WI38 (cell line): ENCODE results near the gene CKMT2.
"Not testable (repeated sequence)": the region's sequence is repeated elsewhere in the genome, so short reads cannot be mapped to it uniquely, and the experiment has no call there.

Experiments used
- H3K4me3 ChIP-seq: 2 replicates; pipeline ENCODE4 v1.5.1; 2011; ENCODE audit warnings: low read depth, mild to moderate bottlenecking, control low read depth, low read length
- TF ChIP-seq, protein P1 (sequence below): IDR thresholded peaks from 2 replicates; pipeline ENCODE4 v1.5.1; 2012; ENCODE audit warnings: low read depth, mild to moderate bottlenecking, control low read depth, low read length

The CKMT2 gene

DNA sequence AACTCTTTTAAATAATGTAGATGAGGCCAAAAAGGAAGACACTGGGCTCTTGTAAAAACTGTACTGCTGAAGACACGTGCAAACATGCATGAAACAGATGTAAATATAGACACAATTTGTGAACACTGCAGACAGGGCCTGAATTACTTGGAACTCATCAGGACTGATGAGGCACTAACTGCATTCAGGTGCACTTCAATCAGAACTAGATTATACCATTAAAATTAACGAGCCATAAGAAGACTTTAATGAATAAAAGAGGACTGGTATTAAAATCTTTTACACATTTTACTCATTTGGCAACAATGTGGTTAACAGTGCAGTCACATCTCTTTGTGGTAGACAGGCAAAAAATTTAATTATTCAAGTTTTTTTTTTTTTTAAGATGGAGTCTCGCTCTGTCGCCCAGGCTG is 54.9 kb downstream of the CKMT2 start:
- H3K4me3 ChIP-seq: no peak overlapping the region
- TF ChIP-seq, protein P1, sequence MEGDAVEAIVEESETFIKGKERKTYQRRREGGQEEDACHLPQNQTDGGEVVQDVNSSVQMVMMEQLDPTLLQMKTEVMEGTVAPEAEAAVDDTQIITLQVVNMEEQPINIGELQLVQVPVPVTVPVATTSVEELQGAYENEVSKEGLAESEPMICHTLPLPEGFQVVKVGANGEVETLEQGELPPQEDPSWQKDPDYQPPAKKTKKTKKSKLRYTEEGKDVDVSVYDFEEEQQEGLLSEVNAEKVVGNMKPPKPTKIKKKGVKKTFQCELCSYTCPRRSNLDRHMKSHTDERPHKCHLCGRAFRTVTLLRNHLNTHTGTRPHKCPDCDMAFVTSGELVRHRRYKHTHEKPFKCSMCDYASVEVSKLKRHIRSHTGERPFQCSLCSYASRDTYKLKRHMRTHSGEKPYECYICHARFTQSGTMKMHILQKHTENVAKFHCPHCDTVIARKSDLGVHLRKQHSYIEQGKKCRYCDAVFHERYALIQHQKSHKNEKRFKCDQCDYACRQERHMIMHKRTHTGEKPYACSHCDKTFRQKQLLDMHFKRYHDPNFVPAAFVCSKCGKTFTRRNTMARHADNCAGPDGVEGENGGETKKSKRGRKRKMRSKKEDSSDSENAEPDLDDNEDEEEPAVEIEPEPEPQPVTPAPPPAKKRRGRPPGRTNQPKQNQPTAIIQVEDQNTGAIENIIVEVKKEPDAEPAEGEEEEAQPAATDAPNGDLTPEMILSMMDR: no peak

DNA sequence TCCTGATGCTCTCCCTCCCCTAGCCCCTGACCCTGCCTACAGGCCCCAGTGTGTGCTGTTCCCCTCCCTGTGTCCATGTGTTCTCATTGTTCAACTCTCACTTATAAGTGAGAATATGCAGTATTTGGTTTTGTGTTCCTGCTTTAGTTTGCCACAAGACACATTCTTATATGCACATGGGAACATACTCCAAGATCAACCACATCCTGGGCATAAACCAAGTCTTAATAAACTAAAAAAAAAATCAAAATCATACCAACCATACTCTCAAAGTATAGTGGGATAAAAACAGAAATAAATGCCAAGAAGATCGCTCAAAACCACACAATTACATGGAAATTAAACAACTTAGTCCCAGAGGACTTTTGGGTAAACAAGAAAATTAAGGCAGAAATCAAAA is 57.0 kb downstream of the CKMT2 start:
- TF ChIP-seq, protein P1: no peak
- no peak overlapping the region for H3K4me3 ChIP-seq

DNA sequence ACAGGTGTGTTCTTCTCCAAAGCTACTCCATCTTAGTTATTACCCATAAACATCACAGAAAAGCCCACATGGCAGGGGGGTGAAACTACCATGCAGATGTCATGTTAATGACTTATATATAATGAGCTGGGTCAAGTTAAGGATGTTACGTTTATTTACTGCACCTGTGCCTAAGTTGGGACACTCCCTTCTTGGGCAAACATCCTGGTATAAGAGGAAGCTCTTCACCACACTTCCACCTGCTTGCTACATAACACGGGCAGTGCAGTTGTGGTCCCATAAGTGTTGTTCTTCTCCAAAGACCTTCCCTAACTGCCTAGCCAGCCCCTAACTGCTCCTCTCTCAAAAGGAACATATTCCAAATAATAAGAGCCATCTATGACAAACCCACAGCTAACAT is 59.0 kb downstream of the CKMT2 start:
- no peak overlapping the region for H3K4me3 ChIP-seq
- TF ChIP-seq, protein P1: no peak

DNA sequence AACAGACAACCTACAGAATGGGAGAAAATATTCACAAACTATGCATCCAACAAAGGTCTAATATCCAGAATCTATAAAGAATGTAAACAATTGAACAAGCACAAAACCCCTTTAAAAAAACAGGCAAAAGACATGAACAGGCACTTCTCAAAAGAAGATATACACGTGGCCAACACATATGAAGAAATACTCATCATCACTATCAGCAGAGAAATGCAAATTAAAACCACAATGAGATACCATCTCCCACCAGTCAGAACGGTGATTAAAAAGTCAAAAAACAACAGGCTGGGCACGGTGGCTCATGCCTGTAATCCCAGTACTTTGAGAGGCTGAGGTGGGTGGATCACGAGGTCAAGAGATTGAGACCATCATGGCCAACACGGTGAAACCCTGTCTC is 60.9 kb downstream of the CKMT2 start:
- not testable (repeated sequence) for H3K4me3 ChIP-seq

DNA sequence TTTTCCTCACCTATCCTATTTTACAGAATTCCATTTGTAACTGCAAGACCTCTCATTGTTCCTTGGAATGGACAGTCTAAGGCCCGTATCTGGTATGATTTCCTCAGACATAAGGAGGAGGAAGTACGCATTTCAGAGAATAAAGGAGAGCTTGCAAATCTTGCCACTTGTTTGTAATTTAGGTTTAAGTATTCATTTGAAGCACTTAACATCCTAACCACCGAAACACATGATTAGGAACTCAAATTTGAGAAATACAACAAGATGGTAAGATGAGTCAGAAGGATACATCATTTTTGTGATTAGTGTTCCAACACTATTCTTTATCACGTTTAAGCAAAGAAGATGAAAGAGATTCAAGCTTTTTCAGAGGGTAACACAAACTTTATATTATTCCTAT is 64.4 kb downstream of the CKMT2 start:
- no peak overlapping the region for H3K4me3 ChIP-seq
- TF ChIP-seq, protein P1: no peak

DNA sequence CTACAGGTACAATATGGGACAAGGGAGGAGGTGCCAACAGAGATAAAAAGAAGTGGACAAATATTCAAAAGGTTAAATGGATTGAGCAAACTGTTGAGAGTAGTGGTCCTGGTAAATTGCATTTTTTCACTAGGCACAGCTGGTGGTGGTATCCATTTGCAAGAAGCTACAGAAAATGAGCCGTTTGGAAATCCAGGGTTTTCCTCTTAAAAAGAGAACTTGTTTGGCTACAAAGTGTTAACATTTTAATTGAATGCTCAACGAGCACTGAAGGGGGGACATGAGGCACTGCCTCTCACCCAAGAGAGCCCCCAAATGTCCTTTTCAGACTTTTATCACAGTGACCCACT is 67.8 kb downstream of the CKMT2 start:
- TF ChIP-seq, protein P1: no peak
- H3K4me3 ChIP-seq: peak overlapping the region; percentile 81

DNA sequence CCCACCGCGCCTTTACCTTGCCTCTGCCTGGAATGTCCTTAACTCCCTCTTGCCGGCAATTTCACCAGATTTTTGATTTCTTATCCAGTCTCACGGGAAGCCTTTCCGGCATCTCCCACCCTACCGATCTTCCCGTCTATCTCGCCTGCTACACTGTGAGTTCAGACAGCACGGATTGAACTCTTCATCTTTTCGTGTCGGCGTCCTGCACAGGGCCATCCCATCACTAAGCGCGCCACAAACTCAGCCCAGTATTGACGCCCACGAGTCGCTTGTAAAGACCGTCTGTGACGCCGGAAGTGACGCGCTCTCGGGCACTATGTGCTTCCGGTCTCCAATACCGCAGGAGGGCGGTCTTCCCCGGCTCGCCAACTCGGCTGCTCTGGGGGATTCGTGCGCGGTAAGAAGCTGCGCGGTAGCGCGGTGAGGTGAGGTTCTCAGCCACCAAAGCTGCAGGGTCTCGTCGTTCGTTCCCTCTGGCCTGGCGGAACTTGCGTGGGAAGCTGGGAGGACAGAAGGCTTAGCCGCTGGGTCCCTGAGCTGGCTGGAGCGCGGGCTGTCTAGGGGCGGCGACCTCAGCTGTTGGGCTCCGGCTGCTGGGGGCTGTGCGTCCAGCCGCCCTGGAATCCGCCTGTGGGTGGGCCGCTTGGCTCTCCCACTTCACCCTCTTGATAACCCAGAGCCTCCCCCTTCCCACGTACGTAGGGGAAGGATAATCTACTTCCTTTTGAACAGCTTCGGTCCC is 68.3 kb downstream of the CKMT2 start, which contains the start of gene ZCCHC9:
ZCCHC9 (plus strand) TSS at position 317 of the 745 bp plus-strand sequence. CDS start 3,171 bp downstream, outside the sequence.
- peak within 1 kb of the TSS; percentile 81 for H3K4me3 ChIP-seq
- TF ChIP-seq, protein P1: no peak

DNA sequence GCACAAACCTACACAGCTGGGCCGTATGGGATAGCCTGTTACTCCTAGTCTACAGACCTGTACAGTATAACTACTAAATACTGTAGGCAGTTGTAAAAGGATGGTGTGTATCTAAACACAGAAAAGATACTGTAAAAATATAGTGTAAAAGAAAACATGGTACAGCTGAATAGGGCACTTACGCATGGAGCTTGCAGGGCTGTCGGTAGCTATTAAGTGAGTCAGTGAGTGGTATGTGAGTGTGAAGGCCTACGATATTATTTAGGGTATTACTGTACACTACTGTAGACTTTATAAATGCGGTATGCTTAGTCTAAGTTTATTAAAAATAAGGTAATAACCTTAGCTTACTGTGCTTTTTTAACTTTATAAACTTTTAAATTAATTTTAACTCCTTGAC is 69.5 kb downstream of the CKMT2 start:
- H3K4me3 ChIP-seq: peak overlapping the region; percentile 81
- TF ChIP-seq, protein P1: no peak
